PC-9 (cell line): ENCODE data around the gene ATOX1.

Experiments
- EZH2 ChIP-seq: fragments of 200-600 bp; sonication (generic); IDR thresholded peaks from 2 replicates; pipeline ENCODE4 v1.8.0; 2017; ENCODE audit warnings: antibody characterized with exemption, low read depth
- TF ChIP-seq, protein P1 (sequence below): fragments of 200-600 bp; sonication (generic); conservative IDR thresholded peaks from 2 replicates; pipeline ENCODE4 v1.6.1; 2017; ENCODE audit warnings: mixed run types, antibody characterized with exemption, mild to moderate bottlenecking, moderate library complexity

DNA sequence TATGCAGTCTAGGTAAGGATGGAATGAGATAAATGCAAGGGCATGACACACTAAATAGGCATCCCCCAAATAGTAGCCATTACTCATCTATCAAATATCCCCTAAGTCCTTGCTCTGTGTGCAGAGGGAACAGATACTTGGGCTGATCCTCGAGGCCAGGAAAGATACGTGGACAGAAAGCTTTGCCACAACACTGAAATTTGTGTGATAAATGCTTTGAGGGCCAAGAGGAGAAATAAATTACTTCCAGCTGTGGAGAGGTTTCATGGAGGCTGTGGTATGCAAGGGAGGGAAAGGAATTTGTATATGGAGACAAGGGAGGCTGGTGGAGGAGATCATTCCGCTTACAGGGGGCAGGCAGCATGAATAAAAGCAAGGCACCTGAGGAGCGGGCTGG lies 18.5 kb downstream of the ATOX1 start:
- TF ChIP-seq EZH2 = no peak
- TF ChIP-seq, protein P1, sequence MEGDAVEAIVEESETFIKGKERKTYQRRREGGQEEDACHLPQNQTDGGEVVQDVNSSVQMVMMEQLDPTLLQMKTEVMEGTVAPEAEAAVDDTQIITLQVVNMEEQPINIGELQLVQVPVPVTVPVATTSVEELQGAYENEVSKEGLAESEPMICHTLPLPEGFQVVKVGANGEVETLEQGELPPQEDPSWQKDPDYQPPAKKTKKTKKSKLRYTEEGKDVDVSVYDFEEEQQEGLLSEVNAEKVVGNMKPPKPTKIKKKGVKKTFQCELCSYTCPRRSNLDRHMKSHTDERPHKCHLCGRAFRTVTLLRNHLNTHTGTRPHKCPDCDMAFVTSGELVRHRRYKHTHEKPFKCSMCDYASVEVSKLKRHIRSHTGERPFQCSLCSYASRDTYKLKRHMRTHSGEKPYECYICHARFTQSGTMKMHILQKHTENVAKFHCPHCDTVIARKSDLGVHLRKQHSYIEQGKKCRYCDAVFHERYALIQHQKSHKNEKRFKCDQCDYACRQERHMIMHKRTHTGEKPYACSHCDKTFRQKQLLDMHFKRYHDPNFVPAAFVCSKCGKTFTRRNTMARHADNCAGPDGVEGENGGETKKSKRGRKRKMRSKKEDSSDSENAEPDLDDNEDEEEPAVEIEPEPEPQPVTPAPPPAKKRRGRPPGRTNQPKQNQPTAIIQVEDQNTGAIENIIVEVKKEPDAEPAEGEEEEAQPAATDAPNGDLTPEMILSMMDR = no peak
